ENCODE measurements around the gene ISL2. TPM values are rescaled to one million over a fixed set of nuclear protein-coding genes. Genes with fewer than 3 reads are reported as not detected.
A peak's percentile ranks its signal among the peaks of the same experiment; 100 is the strongest.

The ISL2 gene
- total RNA-seq, 2 experiments from 2014 or later: not detected

GRCh38 chr15:76338486-76339304 is 2.1 kb downstream of the ISL2 start:
- Histone ChIP-seq H3K27me3 (ENCODE audit: control insufficient read depth in 1 of 2, insufficient read depth in 2 of 2, low read length in 2 of 2) (peaks cover 90 to 97% of the 10 kb centered on the region in 2 experiments), H3K27ac (ENCODE audit: low read depth in 1 of 2, low read length in 2 of 2) (no peak overlapping the region), H3K4me3 (ENCODE audit: low read length) (no peak overlapping the region), H3K4me1 (ENCODE audit: insufficient read depth, low read length) (peaks cover 83% of the 10 kb centered on the region), H3K36me3 (ENCODE audit: insufficient read depth, low read length) (no peaks in the 10 kb centered on the region), H3K9me3 (ENCODE audit: control insufficient read depth in 1 of 2, insufficient read depth in 1 of 2, low read length in 2 of 2) (peaks cover 0 to 69% of the 10 kb centered on the region in 2 experiments)
- ChIA-PET CTCF (no interaction called here), POLR2A (no interaction called here)
- peak overlapping the region; percentile 57 for H3K4me3 Mint-ChIP-seq
- H3K36me3 Mint-ChIP-seq (ENCODE audit: low read depth): no peaks in the 10 kb centered on the region
- H3K27me3 Mint-ChIP-seq: peaks cover 90% of the 10 kb centered on the region
- peaks cover 73% of the 10 kb centered on the region for H3K4me1 Mint-ChIP-seq (ENCODE audit: low read depth)
- no peak overlapping the region for H3K27ac Mint-ChIP-seq
- no peaks in the 10 kb centered on the region for H3K9me3 Mint-ChIP-seq
- TF ChIP-seq CTCF (IDR thresholded peaks at IDR 0.05): no peak
- DNase-seq: peak in 2 of 14 experiments; percentile 36 to 43
- no peak for ATAC-seq (ENCODE audit: poor library complexity)
- intact Hi-C loops (cut with DNase I, micrococcal nuclease): loop anchor here in 1 of 2 experiments (5.0 kb wide), 1 partner anchor 51 kb away; no protein-coding TSS in a partner anchor

- Mint-ChIP-seq H3K4me1 (ENCODE audit: low read depth) (peaks cover 73% of the 10 kb centered on the region), H3K27me3 (peaks cover 90% of the 10 kb centered on the region), H3K4me3 (peak overlapping the region; percentile 80), H3K36me3 (ENCODE audit: low read depth) (no peaks in the 10 kb centered on the region), H3K9me3 (no peaks in the 10 kb centered on the region), H3K27ac (no peak overlapping the region)
- Histone ChIP-seq H3K36me3 (ENCODE audit: insufficient read depth, low read length) (no peaks in the 10 kb centered on the region), H3K27ac (ENCODE audit: low read depth in 1 of 2, low read length in 2 of 2) (no peak overlapping the region), H3K9me3 (ENCODE audit: control insufficient read depth in 1 of 2, insufficient read depth in 1 of 2, low read length in 2 of 2) (peaks cover 3 to 68% of the 10 kb centered on the region in 2 experiments), H3K4me1 (ENCODE audit: insufficient read depth, low read length) (peaks cover 83% of the 10 kb centered on the region), H3K27me3 (ENCODE audit: control insufficient read depth in 1 of 2, insufficient read depth in 2 of 2, low read length in 2 of 2) (peaks cover 88 to 98% of the 10 kb centered on the region in 2 experiments), H3K4me3 (ENCODE audit: low read length) (peak overlapping the region; percentile 46)
- DNase-seq: peak in 2 of 14 experiments; percentile 32 to 37
- CTCF ChIA-PET: no interaction called here
- ATAC-seq (ENCODE audit: poor library complexity): no peak
- no peak for TF ChIP-seq CTCF (IDR thresholded peaks at IDR 0.05)
- POLR2A ChIA-PET: interaction anchor here (0.6 kb wide), 1 partner anchor 1612 kb away, joined by 3 read pairs; no protein-coding TSS in a partner anchor
- intact Hi-C loops (cut with DNase I, micrococcal nuclease): loop anchor here in 1 of 2 experiments (5.0 kb wide), 1 partner anchor 52 kb away; no protein-coding TSS in a partner anchor
Measured at GRCh38 chr15:76339305-76340197, 3.0 kb downstream of the ISL2 start.

- H3K27me3 ChIP-seq (ENCODE audit: control insufficient read depth in 1 of 2, insufficient read depth in 2 of 2, low read length in 2 of 2): peaks cover 86 to 98% of the 10 kb centered on the region in 2 experiments
- H3K27ac Mint-ChIP-seq: no peak overlapping the region
Measured at GRCh38 chr15:76340198-76340802, 3.7 kb downstream of the ISL2 start.

More at GRCh38 chr15:76340198-76340802, 3.7 kb downstream of the ISL2 start:
- no peak for TF ChIP-seq CTCF (IDR thresholded peaks at IDR 0.05)
- peaks cover 5 to 60% of the 10 kb centered on the region in 2 experiments for H3K9me3 ChIP-seq (ENCODE audit: control insufficient read depth in 1 of 2, insufficient read depth in 1 of 2, low read length in 2 of 2)
- DNase-seq: peak in 4 of 14 experiments; percentile 36 to 58 (median 50)
- Mint-ChIP-seq H3K27me3 (peaks cover 90% of the 10 kb centered on the region), H3K4me3 (peak overlapping the region; percentile 80), H3K4me1 (ENCODE audit: low read depth) (peaks cover 72% of the 10 kb centered on the region), H3K36me3 (ENCODE audit: low read depth) (no peaks in the 10 kb centered on the region), H3K9me3 (no peaks in the 10 kb centered on the region)
- no peaks in the 10 kb centered on the region for H3K36me3 ChIP-seq (ENCODE audit: insufficient read depth, low read length)
- peak overlapping the region; percentile 46 for H3K4me3 ChIP-seq (ENCODE audit: low read length)
- no peak overlapping the region for H3K27ac ChIP-seq (ENCODE audit: low read depth in 1 of 2, low read length in 2 of 2)
- intact Hi-C loops (cut with DNase I, micrococcal nuclease): no loop called here
- peaks cover 78% of the 10 kb centered on the region for H3K4me1 ChIP-seq (ENCODE audit: insufficient read depth, low read length)
- ATAC-seq (ENCODE audit: poor library complexity): peak; percentile 16
- ChIA-PET POLR2A (interaction anchor here (0.6 kb wide), 1 partner anchor 1613 kb away, joined by 3 read pairs; no protein-coding TSS in a partner anchor), CTCF (no interaction called here)

Data from CD4-positive, alpha-beta T cell (primary cell).